ENCODE measurements around the gene MEPCE. TPM values are rescaled to one million over a fixed set of nuclear protein-coding genes. Genes with fewer than 3 reads are reported as not detected.

Gene MEPCE
- total and polyA plus RNA-seq, 2 experiments from 2014 or later = 10.0 to 32.6 TPM

DNA sequence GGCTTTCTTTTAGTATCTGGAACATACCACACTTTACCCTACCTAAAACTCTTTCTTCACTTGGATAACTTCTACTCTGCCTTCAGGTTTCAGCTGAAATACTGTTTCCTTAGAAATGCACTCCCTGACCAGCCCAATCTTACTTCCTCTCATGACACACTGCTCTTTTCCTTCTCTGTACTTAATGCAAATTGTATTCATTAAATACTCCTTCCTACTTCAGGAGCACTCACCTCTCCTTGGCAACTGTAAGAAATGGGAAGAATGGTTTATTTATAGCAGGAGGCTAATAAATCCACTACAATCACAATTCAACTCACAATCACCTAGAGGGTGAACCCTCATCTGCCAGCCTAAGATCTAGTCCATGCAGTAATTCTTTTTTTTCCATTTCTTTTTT is 16.3 kb upstream of the MEPCE start (continued):
- TF ChIP-seq, protein P1, sequence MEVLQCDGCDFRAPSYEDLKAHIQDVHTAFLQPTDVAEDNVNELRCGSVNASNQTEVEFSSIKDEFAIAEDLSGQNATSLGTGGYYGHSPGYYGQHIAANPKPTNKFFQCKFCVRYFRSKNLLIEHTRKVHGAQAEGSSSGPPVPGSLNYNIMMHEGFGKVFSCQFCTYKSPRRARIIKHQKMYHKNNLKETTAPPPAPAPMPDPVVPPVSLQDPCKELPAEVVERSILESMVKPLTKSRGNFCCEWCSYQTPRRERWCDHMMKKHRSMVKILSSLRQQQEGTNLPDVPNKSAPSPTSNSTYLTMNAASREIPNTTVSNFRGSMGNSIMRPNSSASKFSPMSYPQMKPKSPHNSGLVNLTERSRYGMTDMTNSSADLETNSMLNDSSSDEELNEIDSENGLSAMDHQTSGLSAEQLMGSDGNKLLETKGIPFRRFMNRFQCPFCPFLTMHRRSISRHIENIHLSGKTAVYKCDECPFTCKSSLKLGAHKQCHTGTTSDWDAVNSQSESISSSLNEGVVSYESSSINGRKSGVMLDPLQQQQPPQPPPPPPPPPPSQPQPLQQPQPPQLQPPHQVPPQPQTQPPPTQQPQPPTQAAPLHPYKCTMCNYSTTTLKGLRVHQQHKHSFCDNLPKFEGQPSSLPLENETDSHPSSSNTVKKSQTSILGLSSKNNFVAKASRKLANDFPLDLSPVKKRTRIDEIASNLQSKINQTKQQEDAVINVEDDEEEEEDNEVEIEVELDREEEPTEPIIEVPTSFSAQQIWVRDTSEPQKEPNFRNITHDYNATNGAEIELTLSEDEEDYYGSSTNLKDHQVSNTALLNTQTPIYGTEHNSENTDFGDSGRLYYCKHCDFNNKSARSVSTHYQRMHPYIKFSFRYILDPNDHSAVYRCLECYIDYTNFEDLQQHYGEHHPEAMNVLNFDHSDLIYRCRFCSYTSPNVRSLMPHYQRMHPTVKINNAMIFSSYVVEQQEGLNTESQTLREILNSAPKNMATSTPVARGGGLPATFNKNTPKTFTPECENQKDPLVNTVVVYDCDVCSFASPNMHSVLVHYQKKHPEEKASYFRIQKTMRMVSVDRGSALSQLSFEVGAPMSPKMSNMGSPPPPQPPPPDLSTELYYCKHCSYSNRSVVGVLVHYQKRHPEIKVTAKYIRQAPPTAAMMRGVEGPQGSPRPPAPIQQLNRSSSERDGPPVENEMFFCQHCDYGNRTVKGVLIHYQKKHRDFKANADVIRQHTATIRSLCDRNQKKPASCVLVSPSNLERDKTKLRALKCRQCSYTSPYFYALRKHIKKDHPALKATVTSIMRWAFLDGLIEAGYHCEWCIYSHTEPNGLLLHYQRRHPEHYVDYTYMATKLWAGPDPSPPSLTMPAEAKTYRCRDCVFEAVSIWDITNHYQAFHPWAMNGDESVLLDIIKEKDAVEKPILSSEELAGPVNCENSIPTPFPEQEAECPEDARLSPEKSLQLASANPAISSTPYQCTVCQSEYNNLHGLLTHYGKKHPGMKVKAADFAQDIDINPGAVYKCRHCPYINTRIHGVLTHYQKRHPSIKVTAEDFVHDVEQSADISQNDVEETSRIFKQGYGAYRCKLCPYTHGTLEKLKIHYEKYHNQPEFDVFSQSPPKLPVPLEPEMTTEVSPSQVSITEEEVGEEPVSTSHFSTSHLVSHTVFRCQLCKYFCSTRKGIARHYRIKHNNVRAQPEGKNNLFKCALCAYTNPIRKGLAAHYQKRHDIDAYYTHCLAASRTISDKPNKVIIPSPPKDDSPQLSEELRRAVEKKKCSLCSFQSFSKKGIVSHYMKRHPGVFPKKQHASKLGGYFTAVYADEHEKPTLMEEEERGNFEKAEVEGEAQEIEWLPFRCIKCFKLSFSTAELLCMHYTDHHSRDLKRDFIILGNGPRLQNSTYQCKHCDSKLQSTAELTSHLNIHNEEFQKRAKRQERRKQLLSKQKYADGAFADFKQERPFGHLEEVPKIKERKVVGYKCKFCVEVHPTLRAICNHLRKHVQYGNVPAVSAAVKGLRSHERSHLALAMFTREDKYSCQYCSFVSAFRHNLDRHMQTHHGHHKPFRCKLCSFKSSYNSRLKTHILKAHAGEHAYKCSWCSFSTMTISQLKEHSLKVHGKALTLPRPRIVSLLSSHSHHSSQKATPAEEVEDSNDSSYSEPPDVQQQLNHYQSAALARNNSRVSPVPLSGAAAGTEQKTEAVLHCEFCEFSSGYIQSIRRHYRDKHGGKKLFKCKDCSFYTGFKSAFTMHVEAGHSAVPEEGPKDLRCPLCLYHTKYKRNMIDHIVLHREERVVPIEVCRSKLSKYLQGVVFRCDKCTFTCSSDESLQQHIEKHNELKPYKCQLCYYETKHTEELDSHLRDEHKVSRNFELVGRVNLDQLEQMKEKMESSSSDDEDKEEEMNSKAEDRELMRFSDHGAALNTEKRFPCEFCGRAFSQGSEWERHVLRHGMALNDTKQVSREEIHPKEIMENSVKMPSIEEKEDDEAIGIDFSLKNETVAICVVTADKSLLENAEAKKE (CRISPR knock-in tag; IDR thresholded peaks at IDR 0.05) = no peak
- TF ChIP-seq CREB1 (CRISPR knock-in tag; IDR thresholded peaks at IDR 0.05; ENCODE audit: low read depth) (no peak), EZH2phosphoT487 (IDR thresholded peaks at IDR 0.05; ENCODE audit: unreplicated experiment) (no peak), JUNB (IDR thresholded peaks at IDR 0.05; ENCODE audit: unreplicated experiment) (no peak), NANOG (IDR thresholded peaks at IDR 0.05; ENCODE audit: borderline replicate concordance) (no peak), EZH2 (IDR thresholded peaks at IDR 0.05; ENCODE audit: low read depth, unreplicated experiment) (no peak), POLR2AphosphoS5 (IDR thresholded peaks at IDR 0.05; ENCODE audit: low read depth) (no peak), STAT1 (IDR thresholded peaks at IDR 0.05; ENCODE audit: unreplicated experiment) (no peak)
- TF ChIP-seq, protein P2, sequence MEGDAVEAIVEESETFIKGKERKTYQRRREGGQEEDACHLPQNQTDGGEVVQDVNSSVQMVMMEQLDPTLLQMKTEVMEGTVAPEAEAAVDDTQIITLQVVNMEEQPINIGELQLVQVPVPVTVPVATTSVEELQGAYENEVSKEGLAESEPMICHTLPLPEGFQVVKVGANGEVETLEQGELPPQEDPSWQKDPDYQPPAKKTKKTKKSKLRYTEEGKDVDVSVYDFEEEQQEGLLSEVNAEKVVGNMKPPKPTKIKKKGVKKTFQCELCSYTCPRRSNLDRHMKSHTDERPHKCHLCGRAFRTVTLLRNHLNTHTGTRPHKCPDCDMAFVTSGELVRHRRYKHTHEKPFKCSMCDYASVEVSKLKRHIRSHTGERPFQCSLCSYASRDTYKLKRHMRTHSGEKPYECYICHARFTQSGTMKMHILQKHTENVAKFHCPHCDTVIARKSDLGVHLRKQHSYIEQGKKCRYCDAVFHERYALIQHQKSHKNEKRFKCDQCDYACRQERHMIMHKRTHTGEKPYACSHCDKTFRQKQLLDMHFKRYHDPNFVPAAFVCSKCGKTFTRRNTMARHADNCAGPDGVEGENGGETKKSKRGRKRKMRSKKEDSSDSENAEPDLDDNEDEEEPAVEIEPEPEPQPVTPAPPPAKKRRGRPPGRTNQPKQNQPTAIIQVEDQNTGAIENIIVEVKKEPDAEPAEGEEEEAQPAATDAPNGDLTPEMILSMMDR (conservative IDR thresholded peaks at IDR 0.05; ENCODE audit: low read depth in 2 of 2) = no peak
- TF ChIP-seq, protein P3, sequence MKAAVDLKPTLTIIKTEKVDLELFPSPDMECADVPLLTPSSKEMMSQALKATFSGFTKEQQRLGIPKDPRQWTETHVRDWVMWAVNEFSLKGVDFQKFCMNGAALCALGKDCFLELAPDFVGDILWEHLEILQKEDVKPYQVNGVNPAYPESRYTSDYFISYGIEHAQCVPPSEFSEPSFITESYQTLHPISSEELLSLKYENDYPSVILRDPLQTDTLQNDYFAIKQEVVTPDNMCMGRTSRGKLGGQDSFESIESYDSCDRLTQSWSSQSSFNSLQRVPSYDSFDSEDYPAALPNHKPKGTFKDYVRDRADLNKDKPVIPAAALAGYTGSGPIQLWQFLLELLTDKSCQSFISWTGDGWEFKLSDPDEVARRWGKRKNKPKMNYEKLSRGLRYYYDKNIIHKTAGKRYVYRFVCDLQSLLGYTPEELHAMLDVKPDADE (IDR thresholded peaks at IDR 0.05) = no peak

Measured in GM23338 (cell line).